KG1 (cell line): ENCODE measurements around the gene NR2F2.

Experiments
- DNase-seq: peaks from one replicate; lab custom pipeline; 2025; lab: John Stamatoyannopoulos, UW

Gene NR2F2

DNA sequence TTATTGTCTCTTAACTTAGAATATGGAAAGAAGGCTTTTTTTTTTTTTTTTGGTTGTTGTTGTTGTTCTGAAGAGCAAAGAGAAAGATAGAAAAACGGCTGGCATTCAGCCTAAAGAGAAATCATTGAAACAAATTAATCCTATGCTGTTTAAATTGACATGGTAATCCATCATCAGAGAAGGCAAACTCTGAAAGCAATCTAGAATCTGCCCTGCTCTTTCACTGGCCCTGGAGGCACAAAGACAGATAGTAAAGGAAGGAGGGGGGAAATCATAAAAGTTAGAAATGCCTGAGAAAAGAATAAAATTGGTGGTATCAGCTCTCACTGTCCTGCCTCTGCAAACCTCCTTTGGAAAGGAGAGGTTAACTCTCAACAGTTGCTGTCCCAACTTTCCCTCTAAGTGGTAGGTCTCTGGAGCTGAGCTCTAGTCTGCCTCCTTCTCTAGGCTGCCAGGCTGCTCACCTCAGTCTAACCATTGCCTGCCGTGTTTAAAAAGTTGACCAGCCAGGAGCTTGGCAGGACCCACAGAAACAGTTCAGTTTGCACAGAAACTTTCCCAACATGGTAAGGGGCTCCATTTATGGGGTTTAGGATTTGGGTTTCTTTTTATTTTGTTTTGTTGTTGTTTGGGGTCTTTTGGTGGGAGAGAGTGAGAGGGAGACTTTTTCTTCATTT, 13.4 kb upstream of the NR2F2 start:
- DNase-seq = no peak

DNA sequence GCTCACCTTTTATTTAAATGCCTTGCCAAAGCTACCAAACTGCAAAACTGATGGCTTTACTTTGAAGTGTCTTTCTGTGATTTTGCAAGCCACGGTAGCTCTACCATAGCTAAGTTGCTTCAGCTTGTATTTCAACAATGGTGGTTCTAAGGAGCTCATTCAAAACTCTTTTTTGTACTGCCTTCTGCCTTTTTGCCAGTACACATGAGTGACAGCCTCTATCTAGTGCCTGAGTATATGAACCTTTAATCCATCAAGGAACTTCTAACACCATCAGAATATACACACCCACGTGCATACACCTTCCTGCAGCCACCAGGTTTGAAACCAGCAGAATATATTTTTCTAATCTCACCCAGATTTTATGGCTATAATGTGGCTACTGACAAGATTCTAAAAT, 10.4 kb upstream of the NR2F2 start:
- DNase-seq = no peak

DNA sequence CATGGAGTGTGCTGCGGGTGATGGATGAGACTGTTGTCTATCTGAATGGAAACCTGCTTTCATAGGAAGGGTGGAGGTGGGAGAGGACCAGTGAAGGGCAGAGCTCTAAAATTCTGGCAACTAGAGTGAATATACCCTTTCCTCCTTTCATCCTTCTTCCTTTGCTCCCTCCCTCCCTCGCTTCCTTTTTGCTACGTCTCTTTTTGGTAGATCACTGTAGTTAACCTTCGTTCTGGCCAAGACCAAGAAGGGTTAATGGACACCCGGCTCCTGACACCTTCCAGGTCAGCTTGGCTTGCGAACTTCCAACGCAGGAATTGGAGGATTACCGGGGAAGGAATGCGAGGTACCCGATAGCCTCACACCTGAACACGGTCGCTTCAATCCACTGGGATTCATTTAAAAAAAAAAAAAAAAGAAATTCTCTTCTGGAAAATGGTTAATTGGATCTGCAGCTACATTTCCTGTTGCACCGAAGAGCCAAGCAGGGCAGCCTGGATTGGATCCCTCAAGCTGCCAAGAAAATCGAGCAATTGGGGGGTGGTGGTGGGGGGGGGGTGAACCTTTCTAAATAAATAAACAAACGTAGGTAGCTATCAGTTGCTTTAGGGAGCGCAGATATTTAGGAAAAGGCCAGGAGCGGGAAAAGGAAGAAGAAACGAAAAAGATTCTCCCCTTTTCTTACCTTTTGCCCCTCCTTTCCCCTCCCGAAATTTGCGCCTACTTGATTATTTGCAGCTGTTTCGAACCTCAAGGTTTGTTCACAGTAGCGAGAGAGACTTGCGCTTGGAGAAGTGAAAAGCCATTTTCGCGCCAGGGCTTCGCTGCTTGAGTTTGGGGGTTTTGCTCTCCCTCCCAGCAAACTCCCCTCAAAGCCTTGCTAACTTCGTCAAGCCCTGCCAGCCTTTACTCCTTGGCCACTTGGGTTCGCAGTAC, 9.5 kb upstream of the NR2F2 start:
- DNase-seq = no peak

DNA sequence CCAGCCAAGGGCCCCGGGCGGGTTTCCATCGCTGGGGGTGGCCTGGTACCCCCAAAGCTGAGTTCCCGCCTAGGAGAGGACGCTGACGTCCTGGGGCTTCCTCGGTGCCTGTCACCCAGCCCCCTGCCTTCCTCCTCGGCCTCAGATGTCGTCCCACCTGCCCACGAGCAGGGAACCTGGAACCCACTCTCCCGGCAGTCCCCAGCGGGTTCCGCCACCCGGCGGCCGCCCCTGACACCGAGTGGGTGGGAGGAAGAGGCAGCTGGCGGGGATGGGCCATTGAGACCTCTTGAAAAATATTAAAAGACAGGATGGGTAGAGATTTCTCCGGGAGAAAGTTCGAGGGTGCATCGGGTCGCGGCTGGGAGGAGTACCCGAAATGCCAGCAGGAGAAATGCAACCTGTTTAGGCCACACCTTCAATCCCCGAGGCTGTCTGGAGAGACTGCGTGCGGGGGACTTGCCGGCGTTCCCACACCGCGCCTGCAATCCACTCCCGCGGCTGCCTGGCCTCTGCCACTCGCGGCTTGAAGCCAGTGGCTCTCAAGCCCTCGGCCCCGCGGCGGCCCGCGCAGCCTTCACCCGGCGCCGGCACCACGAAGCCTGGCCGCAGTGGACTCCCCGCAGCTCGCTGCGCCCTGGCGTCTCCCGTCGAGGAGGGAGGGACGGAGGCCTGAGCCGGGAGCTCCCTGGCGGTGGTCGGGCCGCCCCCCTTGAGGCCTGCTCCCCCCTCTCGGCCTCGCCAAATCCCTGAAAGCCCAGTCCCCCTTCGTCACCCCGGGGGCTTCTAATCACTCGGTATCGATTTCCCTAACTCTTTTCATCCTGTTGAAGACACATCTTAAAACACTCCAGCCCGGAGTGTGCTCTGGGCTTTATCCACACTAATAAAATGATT, 8.6 kb upstream of the NR2F2 start:
- no peak for DNase-seq

DNA sequence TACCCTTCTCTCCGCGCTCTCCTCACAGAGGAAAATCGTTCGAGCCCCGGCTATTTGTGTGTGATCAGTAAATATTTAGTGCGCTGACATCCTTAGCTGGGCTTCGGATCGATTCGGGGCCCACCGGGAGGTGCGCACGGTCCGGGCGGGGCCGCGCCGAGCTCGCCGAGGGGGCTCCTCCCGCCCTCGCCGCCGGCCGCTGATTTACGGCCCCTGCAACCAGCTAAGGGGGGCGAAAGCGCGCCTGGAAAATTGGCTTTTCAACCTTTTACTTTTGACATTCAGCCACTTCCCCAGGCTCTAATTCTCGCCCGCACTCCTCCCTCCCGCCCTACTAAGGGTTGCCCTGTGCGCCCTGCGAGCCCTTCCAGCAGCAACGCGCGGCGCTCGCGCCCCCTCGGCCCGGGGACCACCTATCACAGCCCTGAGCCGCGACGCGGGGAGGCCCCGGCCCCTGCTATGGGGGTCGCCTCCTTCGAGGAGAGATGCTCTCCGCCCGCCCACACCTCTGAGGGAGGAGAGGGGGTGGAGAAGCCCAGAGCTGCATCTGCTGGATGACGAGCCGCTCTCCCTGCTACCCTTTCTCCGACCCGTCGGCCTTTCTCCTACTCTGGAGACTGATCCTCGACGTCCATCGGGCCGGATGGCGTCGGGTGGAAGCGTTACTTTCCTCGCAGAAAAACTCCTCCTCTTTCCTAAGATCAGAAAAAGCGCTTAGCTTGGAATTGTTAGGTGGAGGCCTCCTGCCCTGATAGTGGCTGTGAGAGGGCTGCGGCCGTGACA, 7.8 kb upstream of the NR2F2 start:
- no peak for DNase-seq

DNA sequence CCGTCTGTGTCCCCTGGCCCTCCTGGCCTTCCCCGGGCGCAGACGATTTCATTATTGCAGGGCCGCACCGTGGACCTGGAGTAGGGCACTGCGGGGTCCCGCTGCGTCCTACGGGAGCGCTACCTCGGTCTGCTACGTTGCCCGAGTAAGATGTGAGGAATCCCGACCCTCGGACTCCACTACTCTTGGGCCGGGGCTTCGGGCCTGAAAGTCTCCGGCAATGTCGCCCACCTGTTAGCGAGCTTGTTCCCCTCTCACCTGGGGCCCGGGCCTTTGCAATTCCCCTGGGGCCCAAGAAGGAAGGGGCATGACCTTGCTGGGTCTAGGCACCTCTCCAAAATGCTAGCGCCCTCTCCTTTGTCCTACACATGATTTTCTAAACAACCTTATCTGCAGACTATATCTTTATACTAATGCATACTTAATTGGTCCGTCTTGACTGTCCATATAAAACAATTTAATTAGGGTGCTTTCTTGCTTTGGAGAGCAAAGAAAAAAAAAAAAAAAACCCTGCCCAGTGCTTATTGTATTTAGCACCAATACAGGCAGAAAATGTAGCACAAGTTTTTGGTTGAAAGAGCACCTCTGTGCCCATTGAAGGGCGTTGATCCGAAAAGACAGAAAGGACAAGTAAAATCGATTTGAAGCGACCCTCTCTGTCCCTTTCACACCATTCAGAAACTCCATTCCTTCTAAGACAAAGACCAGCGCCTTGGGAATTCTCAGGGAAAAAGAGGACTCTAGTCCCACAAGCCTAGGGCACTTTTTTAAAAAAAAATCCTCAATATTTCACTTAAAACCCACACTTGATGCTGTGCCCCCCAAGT, 7.0 kb upstream of the NR2F2 start:
- DNase-seq = no peak

DNA sequence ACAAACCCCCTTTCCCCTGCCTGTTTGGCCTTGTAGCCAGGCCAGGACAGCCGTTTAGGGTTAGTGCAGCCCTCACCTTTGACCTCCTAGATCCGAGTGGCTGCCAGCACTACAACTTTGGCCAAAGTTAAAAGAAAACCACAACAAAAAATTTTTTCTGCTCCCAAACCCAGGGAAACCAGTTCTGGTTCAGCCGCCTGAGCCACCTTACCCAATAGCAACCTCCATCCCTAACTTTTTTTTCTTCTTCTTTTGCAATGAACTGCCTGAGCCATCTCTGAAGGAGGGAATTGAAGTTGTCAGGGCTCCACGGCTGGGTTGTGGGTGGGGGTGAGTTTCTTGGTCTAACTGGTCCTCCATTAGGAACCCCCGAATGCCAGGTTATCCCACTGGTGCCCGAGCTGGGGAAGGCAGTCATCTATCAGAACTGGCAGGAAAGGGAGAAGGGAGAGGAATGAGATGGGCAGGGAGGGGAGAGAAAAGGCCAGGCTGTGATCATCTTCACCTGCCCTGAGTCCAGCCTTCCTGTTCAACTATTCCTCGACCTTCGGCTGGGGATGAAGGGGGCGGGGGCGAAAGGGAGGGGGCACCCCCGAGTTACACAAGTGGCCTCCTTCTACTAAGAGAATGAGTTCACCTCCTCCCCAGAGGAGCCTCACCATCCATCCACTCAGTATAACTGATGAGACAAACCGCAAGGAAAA, 6.2 kb upstream of the NR2F2 start:
- DNase-seq = no peak

DNA sequence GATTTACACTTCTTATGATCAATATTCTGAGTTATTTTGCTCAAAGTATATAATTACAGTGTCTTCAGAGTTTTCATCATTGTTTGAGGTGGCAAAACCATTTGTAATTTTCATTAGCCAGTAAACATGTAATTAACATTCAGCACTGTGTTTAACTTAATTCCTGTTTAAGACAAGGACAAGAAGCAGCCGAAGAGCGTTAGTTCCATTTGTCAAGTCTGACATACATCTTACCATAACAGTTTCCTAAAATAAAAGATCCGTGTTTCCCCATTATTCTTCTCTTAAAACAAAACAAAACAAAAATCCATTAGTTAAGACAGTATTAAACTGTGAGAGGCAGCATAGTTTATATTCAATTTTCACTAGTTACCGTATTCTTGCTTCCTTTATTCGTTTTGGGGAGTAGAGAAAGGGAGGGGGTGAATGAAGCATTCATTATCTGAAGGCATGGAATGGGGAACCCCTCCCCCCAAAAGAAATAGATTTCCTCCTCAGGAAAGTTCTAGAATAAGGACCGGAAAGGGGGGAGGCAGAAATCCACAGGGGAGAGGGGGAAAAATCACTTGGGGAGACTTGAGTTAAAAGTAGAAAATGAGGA, 5.5 kb upstream of the NR2F2 start:
- no peak for DNase-seq

DNA sequence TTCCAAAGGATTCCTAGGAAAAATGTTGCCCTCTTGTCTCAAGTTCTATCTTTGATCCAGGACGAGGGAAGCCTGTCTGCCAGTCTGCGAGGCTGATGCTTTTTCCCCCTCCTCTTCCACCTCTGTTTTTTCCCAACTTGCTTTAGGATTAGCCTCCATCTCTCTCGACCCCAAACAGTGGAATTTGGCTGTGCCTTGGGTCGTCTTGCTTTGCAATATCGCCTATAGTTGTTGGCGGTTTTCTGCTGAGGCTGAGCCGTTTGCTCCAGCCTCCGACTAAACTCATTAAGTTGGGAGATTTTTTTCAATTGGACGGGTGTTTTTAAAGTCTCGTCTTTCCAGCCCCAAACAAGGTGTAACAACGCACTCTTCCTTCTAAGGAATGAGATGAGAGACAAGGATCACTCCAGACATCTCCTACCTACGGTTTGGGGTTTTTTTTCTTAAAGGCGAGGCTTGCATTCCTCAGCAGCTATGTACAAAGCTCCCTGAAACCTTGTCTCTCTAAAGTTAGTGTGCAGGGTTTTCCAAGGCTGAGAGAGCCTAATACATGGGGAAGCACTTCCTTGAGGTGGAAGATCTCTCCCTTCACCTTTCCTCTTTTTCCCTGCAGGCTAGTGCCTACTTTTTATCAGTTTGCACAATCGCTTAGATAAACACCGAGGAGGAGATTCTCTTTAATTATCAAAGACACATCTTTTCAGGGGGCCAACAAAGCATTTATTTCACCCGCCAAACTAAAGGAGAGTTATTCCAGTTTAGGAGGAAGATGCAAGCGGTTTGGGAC, 4.8 kb upstream of the NR2F2 start:
- DNase-seq = no peak

DNA sequence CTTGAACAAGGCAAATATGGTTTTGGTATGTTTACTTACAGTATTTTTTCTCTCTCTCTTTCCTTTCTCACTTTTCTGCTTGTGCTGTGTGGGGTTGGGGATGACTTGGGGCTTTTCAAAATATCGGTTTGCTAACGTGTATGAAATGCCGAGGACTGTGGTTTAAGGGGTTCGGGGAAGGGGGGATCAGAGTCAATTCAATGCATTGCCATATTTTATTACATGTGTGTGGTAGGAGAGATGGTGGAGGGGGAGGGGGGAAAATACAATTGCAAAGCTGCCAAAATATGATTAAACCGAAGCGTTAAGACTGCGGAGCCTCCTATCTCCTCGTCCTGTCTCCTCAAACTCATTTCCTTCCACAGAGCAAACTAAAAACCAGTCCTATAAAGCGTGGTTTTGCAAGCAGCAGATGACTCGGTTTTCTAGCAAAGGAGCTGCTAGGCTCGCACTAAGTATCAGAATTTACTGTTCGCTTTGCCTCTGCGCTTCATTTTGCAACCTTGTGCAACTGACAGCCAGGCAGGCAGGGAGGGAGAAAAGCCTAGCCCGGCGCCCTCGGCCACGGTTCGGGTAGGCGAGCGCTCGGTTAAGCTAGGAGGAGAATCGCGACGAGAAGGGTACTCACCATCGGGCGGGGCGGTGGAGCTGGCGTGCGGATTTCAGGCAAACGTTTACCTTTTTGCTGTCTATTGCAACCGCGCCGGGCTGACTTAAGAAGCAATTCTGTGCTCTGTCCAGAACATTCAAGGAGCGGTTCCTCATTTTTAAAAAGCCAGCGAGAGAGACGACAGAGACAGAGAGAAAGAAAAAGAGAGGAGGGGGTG, 4.0 kb upstream of the NR2F2 start:
- no peak for DNase-seq

DNA sequence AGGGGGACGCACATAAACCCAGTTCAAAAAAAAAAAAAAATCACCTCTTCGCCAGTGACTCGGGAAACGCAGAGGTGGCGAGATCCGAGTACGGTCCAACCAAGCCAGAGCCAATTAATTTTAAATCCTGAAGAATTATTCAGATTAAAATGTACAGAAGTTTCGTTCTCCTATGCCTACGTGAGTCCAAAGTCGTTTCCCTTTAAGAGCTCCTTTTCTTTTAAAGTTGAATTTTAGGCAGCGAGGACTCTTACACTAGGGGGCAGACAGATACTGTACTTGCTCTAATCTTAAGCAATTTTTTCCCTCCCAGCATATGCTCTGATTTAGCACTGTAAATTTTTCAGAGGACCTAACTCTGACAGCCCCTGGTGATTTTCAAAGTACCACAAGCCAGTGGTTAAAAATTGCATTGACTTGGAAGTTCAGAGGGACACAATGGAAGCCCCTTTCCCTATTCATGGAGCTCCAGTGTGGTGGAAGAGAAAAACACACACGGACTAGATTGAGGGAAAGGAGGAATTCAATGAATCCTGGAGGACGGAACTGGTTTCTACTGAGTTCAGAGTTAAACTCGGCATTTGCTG, 3.3 kb upstream of the NR2F2 start:
- peak; percentile 24 for DNase-seq

DNA sequence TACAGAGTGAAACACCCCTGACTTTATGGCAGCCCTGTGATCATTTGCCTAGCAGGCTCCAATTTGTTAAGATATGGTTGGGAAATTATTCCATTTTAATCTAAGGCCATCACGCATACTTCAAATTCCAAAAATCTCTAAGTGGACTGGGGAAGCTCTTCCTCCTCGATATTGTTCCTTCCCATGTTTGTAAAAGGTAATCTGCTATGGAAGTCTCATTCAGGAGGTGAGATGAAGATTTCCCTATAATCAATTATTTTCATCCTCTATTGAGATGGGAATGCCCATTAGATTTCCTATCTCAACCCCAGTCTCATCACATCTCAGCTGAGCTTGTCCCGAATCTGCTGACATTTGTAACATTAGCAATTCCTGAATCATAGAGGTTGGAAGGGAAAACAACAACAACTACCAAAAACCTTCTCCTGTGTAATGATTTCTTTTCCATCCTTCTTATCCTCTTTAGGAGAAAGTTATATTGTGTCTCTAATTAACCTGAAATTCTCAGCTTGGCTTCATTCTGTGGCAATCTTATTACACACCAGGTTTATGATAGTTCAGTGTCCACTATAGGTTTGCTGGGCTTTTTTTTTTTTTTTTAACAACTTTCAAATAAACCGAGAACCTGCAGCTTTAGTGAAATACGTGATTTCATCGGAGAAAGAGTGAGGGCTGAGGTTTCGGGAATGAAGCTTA, 2.2 kb upstream of the NR2F2 start:
- DNase-seq = no peak

DNA sequence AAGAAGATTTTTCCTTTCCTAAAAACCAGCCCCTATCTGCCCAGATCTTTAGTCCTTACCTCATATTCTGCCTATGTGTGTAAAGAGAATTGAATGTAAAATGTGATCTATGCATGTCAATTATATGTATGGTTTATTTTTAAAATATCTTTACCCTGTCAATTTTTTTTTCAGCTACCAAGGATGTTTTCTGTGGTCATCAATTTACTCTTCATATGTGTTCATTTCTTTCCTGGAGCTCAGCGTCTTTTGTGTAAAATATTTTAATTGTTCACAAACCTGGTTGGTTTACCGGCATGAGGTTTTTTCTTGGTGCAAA, 1.7 kb upstream of the NR2F2 start:
- no peak for DNase-seq

DNA sequence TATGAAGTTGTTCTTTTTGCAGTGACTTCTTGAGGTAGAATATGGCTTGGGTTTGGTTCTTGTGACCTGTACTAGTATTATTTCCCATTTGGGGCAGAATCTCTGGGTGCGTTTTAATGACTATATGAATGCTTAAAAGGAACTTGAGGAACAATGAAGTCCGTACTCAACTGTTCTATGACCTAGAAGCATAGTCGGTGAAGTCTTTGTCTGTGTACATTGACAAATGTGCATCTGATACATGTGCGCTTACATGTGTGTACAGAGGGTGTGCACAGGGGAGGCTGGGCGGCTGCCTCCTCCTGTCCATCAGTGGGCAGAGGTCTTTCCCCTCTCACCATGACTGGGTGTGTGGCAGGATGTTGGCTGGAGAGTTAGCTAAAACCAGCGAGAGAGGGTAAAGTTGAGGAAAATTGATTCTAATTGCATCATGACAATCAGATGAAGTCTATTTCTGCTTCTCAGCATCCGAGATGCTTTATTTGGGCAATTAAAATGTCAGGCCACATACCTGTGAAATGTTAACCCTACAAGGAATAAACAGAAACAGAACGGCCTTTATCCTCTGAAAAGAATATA, 1.0 kb upstream of the NR2F2 start:
- DNase-seq = no peak

DNA sequence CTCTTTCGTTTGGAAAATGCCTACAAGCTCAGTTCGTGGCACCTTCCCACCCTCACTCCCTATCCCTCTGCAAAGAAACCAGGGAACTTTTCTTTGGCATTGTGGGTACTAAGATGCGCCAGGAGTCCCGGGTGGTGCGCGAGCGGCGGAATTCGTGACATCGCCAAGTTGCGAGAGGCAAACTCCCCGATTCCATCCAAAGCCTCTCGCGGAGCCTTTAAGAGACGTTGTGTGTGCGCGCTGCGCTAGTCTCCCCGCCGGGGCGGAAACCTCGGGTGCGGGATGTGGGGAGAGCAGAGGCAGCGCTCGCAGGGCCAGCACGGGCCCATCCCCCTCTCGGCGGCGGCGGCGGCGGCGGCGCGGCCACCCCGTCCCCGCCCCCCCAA, 443 bp upstream of the NR2F2 start:
- no peak for DNase-seq

DNA sequence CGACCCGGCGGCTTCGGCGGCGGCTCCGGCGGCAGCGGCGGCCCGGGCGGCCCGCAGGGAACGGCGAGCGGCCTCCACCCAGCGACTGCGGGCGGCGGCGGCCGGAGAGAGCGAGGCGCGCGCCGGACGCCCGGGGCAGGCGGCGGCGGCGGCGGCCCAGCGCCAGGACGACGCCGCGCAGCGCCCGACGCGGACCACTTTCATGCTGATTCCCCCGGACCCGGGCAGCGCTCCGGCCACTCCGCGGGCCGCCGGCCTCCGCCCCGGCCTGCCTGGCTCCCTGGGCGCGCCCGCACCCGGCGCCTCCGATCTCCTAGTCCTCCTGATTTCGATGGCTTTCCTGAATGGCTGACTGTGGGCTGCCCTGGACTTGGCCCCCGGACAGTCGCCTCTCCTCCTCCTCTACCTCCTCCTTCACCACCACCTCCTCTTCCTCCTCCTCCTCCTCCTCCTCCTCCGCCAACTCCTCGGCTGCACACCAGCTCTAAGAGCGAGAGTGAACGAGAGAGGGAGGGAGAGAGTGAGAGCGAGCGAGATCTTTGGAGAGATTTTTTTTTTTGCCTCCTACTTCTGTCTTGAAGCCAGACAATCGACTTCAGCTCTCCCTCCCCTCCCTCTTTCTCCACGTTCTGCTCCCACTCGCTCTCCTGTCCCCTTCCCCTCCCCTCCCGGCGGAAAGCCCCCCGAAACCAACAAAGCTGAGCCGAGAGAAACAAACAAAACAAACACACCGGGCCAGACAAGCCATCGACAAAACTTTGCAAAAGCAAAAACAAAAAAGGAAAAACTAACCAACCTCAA, 844 bp downstream of the NR2F2 start:
- no peak for DNase-seq
